WI38 (cell line): Measurements from ENCODE around the gene FAAH.
A peak's percentile ranks its signal among the peaks of the same experiment; 100 is the strongest.

ENCODE experiments used
- H3K4me3 ChIP-seq: 2 replicates; pipeline ENCODE4 v1.5.1; 2011; ENCODE audit warnings: low read depth, mild to moderate bottlenecking, control low read depth, low read length
- TF ChIP-seq, protein P1 (sequence below): IDR thresholded peaks from 2 replicates; pipeline ENCODE4 v1.5.1; 2012; ENCODE audit warnings: low read depth, mild to moderate bottlenecking, control low read depth, low read length

Gene FAAH

DNA sequence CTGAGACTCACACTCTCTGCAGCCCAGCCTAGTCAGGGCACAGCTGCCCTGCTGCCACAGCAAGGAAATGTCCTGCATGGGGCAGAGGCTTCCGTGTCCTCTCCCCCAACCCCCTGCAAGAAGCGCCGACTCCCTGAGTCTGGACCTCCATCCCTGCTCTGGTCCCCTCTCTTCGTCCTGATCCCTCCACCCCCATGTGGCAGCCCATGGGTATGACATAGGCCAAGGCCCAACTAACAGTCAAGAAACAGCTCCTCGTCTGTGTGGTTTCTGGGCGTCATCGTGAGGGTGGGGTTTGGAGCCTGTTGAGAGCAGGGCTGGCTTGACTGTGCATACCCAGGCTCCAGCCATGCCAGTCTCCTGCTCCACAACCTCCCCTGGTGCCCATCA, 19.5 kb downstream of the FAAH start:
- TF ChIP-seq, protein P1, sequence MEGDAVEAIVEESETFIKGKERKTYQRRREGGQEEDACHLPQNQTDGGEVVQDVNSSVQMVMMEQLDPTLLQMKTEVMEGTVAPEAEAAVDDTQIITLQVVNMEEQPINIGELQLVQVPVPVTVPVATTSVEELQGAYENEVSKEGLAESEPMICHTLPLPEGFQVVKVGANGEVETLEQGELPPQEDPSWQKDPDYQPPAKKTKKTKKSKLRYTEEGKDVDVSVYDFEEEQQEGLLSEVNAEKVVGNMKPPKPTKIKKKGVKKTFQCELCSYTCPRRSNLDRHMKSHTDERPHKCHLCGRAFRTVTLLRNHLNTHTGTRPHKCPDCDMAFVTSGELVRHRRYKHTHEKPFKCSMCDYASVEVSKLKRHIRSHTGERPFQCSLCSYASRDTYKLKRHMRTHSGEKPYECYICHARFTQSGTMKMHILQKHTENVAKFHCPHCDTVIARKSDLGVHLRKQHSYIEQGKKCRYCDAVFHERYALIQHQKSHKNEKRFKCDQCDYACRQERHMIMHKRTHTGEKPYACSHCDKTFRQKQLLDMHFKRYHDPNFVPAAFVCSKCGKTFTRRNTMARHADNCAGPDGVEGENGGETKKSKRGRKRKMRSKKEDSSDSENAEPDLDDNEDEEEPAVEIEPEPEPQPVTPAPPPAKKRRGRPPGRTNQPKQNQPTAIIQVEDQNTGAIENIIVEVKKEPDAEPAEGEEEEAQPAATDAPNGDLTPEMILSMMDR = peak; percentile 36; the same call in 1 of the 2 replicates
- no peak overlapping the region for H3K4me3 ChIP-seq

GRCh38 chr1:46415514-46415913, 21.4 kb downstream of the FAAH start:
- no peak overlapping the region for H3K4me3 ChIP-seq
- TF ChIP-seq, protein P1 = no peak

DNA sequence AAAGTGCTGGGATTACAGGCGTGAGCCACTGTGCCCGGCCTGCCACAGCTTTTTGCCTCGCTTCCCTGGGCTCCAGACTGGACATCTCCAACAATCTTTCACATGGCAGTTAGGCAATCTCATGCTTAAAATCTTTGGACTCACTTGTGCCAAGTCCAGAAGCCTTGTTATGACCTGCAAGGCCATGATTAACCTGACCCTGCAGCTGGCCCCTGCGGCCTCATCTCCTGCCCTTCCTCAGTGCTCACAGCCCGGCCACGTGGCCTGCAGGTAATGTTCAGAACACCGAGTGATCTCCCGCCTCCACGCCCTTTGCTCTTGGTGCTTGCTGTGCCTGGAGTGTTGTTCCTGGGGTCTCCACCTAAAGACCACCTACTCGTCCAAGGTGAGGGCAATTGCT, 24.9 kb downstream of the FAAH start:
- TF ChIP-seq, protein P1 = no peak
- no peak overlapping the region for H3K4me3 ChIP-seq

GRCh38 chr1:46420533-46420915, 26.4 kb downstream of the FAAH start:
- TF ChIP-seq, protein P1 = no peak
- H3K4me3 ChIP-seq = no peak overlapping the region

GRCh38 chr1:46421739-46422138, 27.6 kb downstream of the FAAH start:
- H3K4me3 ChIP-seq = no peak overlapping the region
- TF ChIP-seq, protein P1 = no peak

- TF ChIP-seq, protein P1 = no peak
- no peak overlapping the region for H3K4me3 ChIP-seq
Observed at GRCh38 chr1:46422261-46422871, 28.2 kb downstream of the FAAH start.

DNA sequence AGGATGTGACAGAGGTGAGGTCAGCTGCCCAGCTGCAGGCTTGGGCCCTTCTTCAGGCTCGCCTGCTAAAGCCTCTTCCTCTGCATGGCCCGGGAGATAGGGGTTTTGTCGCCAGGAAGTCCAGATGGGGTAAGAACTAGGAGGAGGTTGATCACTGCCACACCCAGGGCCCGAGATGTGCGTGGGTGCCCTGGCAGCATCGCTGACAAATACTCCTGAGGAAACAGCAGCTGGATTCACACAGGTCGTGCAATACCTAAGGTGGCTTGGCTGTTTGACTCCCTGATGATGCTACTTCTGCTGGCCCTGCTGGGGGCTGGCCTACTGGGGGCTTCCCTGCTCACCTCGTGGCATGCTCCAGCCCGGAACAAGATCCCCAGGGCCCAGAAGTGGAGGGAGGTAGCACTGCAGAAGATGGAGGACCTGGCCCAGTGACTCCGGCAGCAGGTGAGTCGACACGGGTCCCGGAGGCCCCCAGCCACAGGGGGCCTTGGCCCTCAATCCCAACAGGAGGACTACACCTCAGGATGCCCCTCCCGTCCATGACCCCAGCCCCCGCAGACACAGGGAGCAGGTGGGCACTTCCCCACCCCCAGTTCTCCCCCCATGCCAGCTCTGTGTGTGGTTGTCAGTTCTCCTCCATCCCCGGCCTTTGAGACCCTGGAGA, 29.6 kb downstream of the FAAH start:
- TF ChIP-seq, protein P1 = no peak
- no peak overlapping the region for H3K4me3 ChIP-seq
